PC-3 (cell line): Measurements from ENCODE around the gene ZNF37A. TPM values are rescaled to one million over a fixed set of nuclear protein-coding genes. Genes with fewer than 3 reads are reported as not detected.

ENCODE experiments used
- ATAC-seq: fragments of 200-7000 bp; cut with Tn5 transposase; 2 replicates; pipeline ENCODE4 v1.9.1; 2020; ENCODE audit warnings: mild to moderate bottlenecking, moderate library complexity
- BruUV-seq: library from RNA; stranded (reverse); fragments of 400-500 nt; replicated peaks from 2 replicates; lab custom pipeline; 2021; lab: Mats Ljungman, UMichigan
- CTCF ChIA-PET: fragments of 300-600 bp; sonication (Branson Sonifier 250); formaldehyde crosslinking; loops from one replicate; lab custom pipeline; 2022; ENCODE audit warnings: antibody characterized with exemption; lab: Charles Lee
- POLR2A ChIA-PET: fragments of 300-600 bp; sonication (Branson Sonifier 250); formaldehyde crosslinking; loops from one replicate; lab custom pipeline; 2022; ENCODE audit warnings: antibody characterized with exemption; ENCODE audit not compliant: unreplicated experiment; lab: Charles Lee
- DNase-seq: peaks from one replicate; pipeline ENCODE4 v3.0.0-alpha.2; 2015
- H2AFZ ChIP-seq: fragments of 300-600 bp; sonication (generic); 2 replicates; pipeline ENCODE4 v1.6.0; 2016; ENCODE audit warnings: antibody characterized with exemption, low read length
- H3F3A ChIP-seq: fragments of 300-600 bp; sonication (generic); one replicate; pipeline ENCODE4 v1.6.0; 2017; ENCODE audit warnings: antibody characterized with exemption, low read length, control low read depth, mild to moderate bottlenecking; ENCODE audit not compliant: unreplicated experiment
- H3K27ac ChIP-seq: fragments of 300-600 bp; sonication (generic); 2 replicates; pipeline ENCODE4 v1.5.1; 2016; ENCODE audit warnings: mild to moderate bottlenecking, low read length
- H3K27me3 ChIP-seq: fragments of 300-600 bp; sonication (generic); 2 replicates; pipeline ENCODE4 v1.6.1; 2016; ENCODE audit warnings: low read length, mixed read lengths
- H3K36me3 ChIP-seq: fragments of 300-600 bp; sonication (generic); 2 replicates; pipeline ENCODE4 v1.6.1; 2016; ENCODE audit warnings: low read depth, mixed run types, low read length, mixed read lengths
- H3K4me1 ChIP-seq: fragments of 300-600 bp; sonication (generic); 2 replicates; pipeline ENCODE4 v1.5.1; 2016; ENCODE audit warnings: low read length; ENCODE audit not compliant: insufficient read depth
- H3K4me2 ChIP-seq: fragments of 300-600 bp; sonication (generic); 2 replicates; pipeline ENCODE4 v1.6.0; 2016; ENCODE audit warnings: low read length
- H3K4me3 ChIP-seq: fragments of 300-600 bp; sonication (generic); 2 replicates; pipeline ENCODE4 v1.5.1; 2016; ENCODE audit warnings: mild to moderate bottlenecking, low read length, mixed read lengths
- H3K79me2 ChIP-seq: fragments of 300-600 bp; sonication (generic); 2 replicates; pipeline ENCODE4 v1.6.1; 2017; ENCODE audit warnings: low read length, mixed read lengths
- H3K9ac ChIP-seq: fragments of 300-600 bp; sonication (generic); 2 replicates; pipeline ENCODE4 v1.6.0; 2016; ENCODE audit warnings: mild to moderate bottlenecking, low read length
- H3K9me2 ChIP-seq: fragments of 300-600 bp; sonication (generic); replicated peaks from 2 replicates; pipeline ENCODE4 v1.6.1; 2016; ENCODE audit warnings: mixed run types, low read length, mixed read lengths
- H3K9me3 ChIP-seq: fragments of 300-600 bp; sonication (generic); 2 replicates; pipeline ENCODE4 v1.6.1; 2016; ENCODE audit warnings: low read length, mixed read lengths
- H4K20me1 ChIP-seq: fragments of 300-600 bp; sonication (generic); 2 replicates; pipeline ENCODE4 v1.6.1; 2016; ENCODE audit warnings: low read length, mixed read lengths
- CTCF ChIP-seq: fragments of 300-600 bp; sonication (generic); conservative IDR thresholded peaks from 2 replicates; pipeline ENCODE4 v1.5.1; 2017; ENCODE audit warnings: antibody characterized with exemption, low read depth, mild to moderate bottlenecking, low read length
- EZH2 ChIP-seq: fragments of 300-600 bp; sonication (generic); IDR thresholded peaks from one replicate; pipeline ENCODE4 v1.6.1; 2017; ENCODE audit warnings: antibody characterized with exemption, mild to moderate bottlenecking, low read length; ENCODE audit not compliant: unreplicated experiment
- EZH2phosphoT487 ChIP-seq: fragments of 300-600 bp; sonication (generic); IDR thresholded peaks from 2 replicates; pipeline ENCODE4 v1.6.1; 2018; ENCODE audit warnings: mild to moderate bottlenecking, antibody characterized with exemption, low read length, borderline replicate concordance
- intact Hi-C: fragments of 100-400 bp; cut with micrococcal nuclease; formaldehyde crosslinking; loops from 2 replicates; pipeline ENCODE4 v1.9.0; 2023
- total RNA-seq: library from RNA; depleted of rRNA; stranded (reverse); fragments of >200 nt; gene quantifications from 2 replicates; pipeline ENCODE4 v1.2.3, GENCODE V29; 2014

The ZNF37A gene
- total RNA-seq, 1 experiment from 2014 or later, result 25.7 TPM

GRCh38 chr10:38157270-38157685, 63.1 kb downstream of the ZNF37A start:
- Histone ChIP-seq H3K9me2 (no peaks in the 10 kb centered on the region), H3K4me3 (no peak overlapping the region), H3K36me3 (no peaks in the 10 kb centered on the region), H3K9ac (no peak overlapping the region), H4K20me1 (no peaks in the 10 kb centered on the region), H3K27me3 (no peaks in the 10 kb centered on the region), H3F3A (no peaks in the 10 kb centered on the region), H3K27ac (no peak overlapping the region), H3K9me3 (0 out of 2 replicates have a peak, but pooled peaks cover 12% of the 10 kb centered on the region), H2AFZ (no peak overlapping the region), H3K4me2 (no peak overlapping the region), H3K4me1 (no peaks in the 10 kb centered on the region), H3K79me2 (no peaks in the 10 kb centered on the region)
- intact Hi-C loops, result no loop called here
- BruUV-seq, result no TSS peak
- POLR2A ChIA-PET, result no interaction called here
- DNase-seq, result no peak
- ATAC-seq, result no peak
- no peak for TF ChIP-seq EZH2phosphoT487
- TF ChIP-seq EZH2, result no peak
- TF ChIP-seq CTCF, result no peak
- CTCF ChIA-PET, result no interaction called here

- H4K20me1 ChIP-seq, result no peaks in the 10 kb centered on the region
- CTCF ChIA-PET, result no interaction called here
- no peaks in the 10 kb centered on the region for H3K4me1 ChIP-seq
- H2AFZ ChIP-seq, result no peak overlapping the region
- peak; percentile 60 for DNase-seq
- H3K27me3 ChIP-seq, result no peaks in the 10 kb centered on the region
- ATAC-seq, result no peak
- 0 out of 2 replicates have a peak, but pooled peaks cover 12% of the 10 kb centered on the region for H3K9me3 ChIP-seq
- H3K9ac ChIP-seq, result no peak overlapping the region
- POLR2A ChIA-PET, result no interaction called here
- H3K4me2 ChIP-seq, result no peak overlapping the region
- intact Hi-C loops, result no loop called here
- no peaks in the 10 kb centered on the region for H3K9me2 ChIP-seq
- TF ChIP-seq CTCF (no peak), EZH2 (no peak), EZH2phosphoT487 (no peak)
- BruUV-seq, result no TSS peak
- no peaks in the 10 kb centered on the region for H3K36me3 ChIP-seq
- H3F3A ChIP-seq, result no peaks in the 10 kb centered on the region
- no peaks in the 10 kb centered on the region for H3K79me2 ChIP-seq
- no peak overlapping the region for H3K4me3 ChIP-seq
- no peak overlapping the region for H3K27ac ChIP-seq
Measured at GRCh38 chr10:38159004-38159403, 64.9 kb downstream of the ZNF37A start.

- ChIA-PET CTCF (no interaction called here), POLR2A (no interaction called here)
- no peak overlapping the region for H2AFZ ChIP-seq
- H3F3A ChIP-seq, result no peaks in the 10 kb centered on the region
- DNase-seq, result no peak
- H3K4me3 ChIP-seq, result no peak overlapping the region
- H3K79me2 ChIP-seq, result no peaks in the 10 kb centered on the region
- H3K9me3 ChIP-seq, result 0 out of 2 replicates have a peak, but pooled peaks cover 11% of the 10 kb centered on the region
- no peaks in the 10 kb centered on the region for H4K20me1 ChIP-seq
- H3K27me3 ChIP-seq, result no peaks in the 10 kb centered on the region
- intact Hi-C loops, result no loop called here
- BruUV-seq, result no TSS peak
- no peak overlapping the region for H3K27ac ChIP-seq
- no peaks in the 10 kb centered on the region for H3K36me3 ChIP-seq
- H3K9ac ChIP-seq, result no peak overlapping the region
- H3K9me2 ChIP-seq, result no peaks in the 10 kb centered on the region
- H3K4me1 ChIP-seq, result no peaks in the 10 kb centered on the region
- no peak for TF ChIP-seq EZH2phosphoT487
- TF ChIP-seq CTCF, result no peak
- TF ChIP-seq EZH2, result no peak
- no peak overlapping the region for H3K4me2 ChIP-seq
- no peak for ATAC-seq
Measured at GRCh38 chr10:38163617-38164016, 69.5 kb downstream of the ZNF37A start.
